Activated CD4-positive, alpha-beta T cell treated with anti-CD3 and anti-CD28 coated beads, Interleukin-2, amount 50 U/mL, for 1 hour (primary cell): ENCODE results near the gene DYNLT2B.
"Not testable (repeated sequence)": the region's sequence is repeated elsewhere in the genome, so short reads cannot be mapped to it uniquely, and the experiment has no call there.

ENCODE experiments used
- DNase-seq: peaks from one replicate; pipeline ENCODE4 v3.0.0-alpha.2; 2020

The DYNLT2B gene

DNA sequence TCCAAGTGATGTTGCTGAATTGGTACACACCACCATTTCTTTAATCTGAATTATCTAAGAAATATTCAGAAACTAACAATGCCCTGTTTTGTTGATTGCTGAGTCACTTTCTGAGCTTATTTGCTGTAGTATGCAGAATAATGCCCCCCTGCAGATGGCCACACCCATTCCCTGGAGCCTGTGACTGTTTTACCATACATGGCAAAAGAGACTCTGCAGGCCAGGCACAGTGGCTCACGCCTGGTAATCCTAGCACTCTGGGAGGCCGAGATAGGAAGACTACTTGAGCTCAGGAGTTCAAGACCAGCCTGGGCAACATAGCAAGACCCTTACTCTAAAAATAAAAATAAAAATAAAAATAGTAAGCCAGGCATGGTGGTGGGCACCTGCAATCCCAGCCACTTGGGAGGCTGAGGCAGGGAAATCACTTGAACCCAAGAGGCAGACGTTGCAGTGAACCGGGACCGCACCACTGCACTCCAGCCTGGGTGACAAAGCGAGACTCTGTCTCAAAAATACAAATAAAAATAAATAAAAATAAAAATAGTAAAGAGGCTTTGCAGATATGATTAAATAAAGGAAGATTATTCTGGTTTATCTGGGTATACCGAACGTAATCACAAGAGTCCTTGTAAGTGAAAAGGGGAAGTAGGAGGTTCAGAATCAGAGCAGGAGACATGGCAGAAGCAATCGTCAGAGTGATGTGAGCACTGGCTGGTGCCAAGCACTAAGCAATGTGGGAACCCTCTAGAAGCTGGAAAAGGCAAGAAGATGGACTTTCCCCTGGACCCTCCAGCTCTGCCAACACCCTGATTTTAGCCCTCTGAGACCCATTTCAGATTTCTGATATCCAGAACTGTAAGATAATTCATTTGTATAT lies 49.5 kb downstream of the DYNLT2B start:
- DNase-seq = no peak

- DNase-seq = no peak
Measured at GRCh38 chr3:196263819-196264218, 54.2 kb downstream of the DYNLT2B start.

DNA sequence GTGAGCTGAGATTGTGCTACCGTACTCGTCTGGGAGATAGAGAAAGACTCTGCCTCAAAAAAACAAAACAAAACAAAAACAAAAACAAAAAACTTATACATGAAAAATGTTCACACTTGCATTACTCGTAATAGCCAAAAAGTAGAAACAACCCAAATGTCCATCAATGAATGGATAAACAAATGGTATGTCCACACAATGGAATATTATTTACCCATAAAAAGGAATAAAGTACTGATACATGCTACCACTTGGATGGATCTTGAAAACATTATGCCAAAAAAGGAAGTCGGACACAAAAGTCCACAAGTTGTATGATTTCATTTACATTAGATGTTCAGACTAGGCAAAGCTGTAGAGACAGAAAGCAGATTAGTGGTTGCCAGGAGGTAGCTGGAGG lies 57.3 kb downstream of the DYNLT2B start:
- DNase-seq = no peak

DNA sequence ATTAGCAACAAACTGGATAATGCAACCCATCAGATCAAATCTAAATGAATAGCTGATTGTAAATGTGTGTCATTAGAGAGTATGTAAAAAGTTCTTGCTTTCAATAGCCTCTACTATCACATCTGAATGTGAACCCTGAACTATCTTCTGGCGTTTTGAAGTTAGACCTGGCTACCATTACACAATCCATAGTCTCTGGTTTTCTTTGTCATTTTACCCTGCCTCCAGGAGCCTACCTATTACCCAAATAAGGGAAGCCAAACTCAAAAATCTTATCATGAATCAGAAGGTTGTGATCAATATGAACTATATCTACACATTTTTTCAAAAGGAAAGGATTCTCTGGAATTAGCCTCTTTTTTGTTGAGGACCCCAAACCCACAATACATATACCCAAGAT lies 62.3 kb downstream of the DYNLT2B start:
- DNase-seq = no peak

- no peak for DNase-seq
Measured at GRCh38 chr3:196254376-196255283, 63.4 kb downstream of the DYNLT2B start.

- DNase-seq = no peak
Measured at GRCh38 chr3:196251918-196252317, 66.1 kb downstream of the DYNLT2B start.

DNA sequence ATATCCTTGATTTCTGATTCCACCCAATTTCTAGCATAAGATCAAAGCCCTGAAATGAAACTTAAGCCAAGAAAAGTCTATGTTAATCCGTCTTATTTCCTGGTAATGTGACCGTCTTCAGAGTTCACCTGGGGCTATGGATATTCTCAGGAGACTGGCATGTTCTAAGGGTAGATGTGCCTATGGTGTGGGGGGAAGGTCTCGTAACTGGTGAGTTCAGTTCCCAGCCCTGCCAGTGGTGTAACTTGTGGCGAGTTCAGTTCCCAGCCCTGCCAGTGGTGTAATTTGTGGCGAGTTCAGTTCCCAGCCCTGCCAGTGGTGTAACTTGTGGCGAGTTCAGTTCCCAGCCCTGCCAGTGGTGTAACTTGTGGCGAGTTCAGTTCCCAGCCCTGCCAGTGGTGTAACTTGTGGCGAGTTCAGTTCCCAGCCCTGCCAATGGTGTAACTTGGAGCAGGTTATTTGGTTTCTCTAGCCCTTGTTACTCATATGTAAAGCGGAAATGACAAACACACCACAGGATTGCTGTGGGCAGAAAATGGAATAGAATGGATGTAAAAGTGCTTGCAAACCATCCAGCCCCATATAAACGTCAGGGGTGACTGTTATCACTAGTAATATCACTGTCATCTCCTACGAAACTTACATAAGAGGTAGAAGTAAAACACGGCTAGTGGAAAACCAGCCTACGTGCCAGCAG lies 71.3 kb downstream of the DYNLT2B start:
- no peak for DNase-seq

DNA sequence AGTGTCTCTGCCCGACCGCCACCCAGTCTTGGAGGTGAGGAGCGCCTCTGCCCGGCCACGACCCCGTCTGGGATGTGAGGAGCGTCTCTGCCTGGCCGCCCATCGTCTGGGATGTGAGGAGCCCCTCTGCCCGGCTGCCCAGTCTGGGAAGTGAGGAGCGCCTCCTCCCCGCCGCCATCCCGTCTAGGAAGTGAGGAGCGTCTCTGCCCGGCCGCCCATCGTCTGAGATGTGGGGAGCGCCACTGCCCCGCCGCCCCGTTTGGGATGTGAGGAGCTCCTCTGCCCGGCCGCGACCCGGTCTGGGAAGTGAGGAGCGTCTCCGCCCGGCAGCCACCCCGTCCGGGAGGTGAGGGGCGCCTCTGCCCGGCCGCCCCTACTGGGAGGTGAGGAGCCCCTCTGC lies 73.9 kb downstream of the DYNLT2B start:
- not testable (repeated sequence) for DNase-seq

GRCh38 chr3:196241704-196242103 lies 76.3 kb downstream of the DYNLT2B start:
- DNase-seq = no peak
